ENCODE data around the gene GMDS. TPM values are rescaled to one million over a fixed set of nuclear protein-coding genes. Genes with fewer than 3 reads are reported as not detected.

GMDS gene
- total RNA-seq, 4 donors from 2014 or later = 8.7 to 23.1 (median 18.4) TPM

GRCh38 chr6:1626481-1626880 is 618.9 kb downstream of the GMDS start:
- TF ChIP-seq CTCF (IDR thresholded peaks at IDR 0.05) = no peak
- WGBS, 2 donors = 72% methylated on average over 4 of the region's 4 CpGs
- intact Hi-C loops (cut with DNase I; ENCODE audit: low total_unique reads) = no loop called here
- H3K4me3 ChIP-seq (ENCODE audit: low read depth, poor library complexity, severe bottlenecking) = no peak overlapping the region
- DNase-seq (ENCODE audit: low spot score in 2 of 2) = no peak

GRCh38 chr6:1625794-1626435 is 619.5 kb downstream of the GMDS start:
- TF ChIP-seq POLR2A (IDR thresholded peaks at IDR 0.05) = no peak
- TF ChIP-seq CTCF (IDR thresholded peaks at IDR 0.05) = no peak
- no peak overlapping the region for H3K4me3 ChIP-seq (ENCODE audit: low read depth, poor library complexity, severe bottlenecking)
- intact Hi-C loops (cut with DNase I; ENCODE audit: low total_unique reads) = no loop called here
- DNase-seq (ENCODE audit: low spot score in 2 of 2) = no peak
- 71 to 79% methylated on average over 18 of the region's 18 CpGs for WGBS, 2 donors

GRCh38 chr6:1624851-1625781 is 620.3 kb downstream of the GMDS start:
- intact Hi-C loops (cut with DNase I; ENCODE audit: low total_unique reads) = no loop called here
- peak overlapping the region; percentile 39 for H3K4me3 ChIP-seq (ENCODE audit: low read depth, poor library complexity, severe bottlenecking)
- WGBS, 2 donors = 3 to 5% methylated on average over 40 to 50 of the region's 53 CpGs
- TF ChIP-seq CTCF (IDR thresholded peaks at IDR 0.05) (no peak), POLR2A (IDR thresholded peaks at IDR 0.05) (no peak)
- DNase-seq (ENCODE audit: low spot score in 2 of 2) = peak in 1 of 2 donors; percentile 86

GRCh38 chr6:1624058-1624850 is 621.2 kb downstream of the GMDS start:
- H3K4me3 ChIP-seq (ENCODE audit: low read depth, poor library complexity, severe bottlenecking) = peak overlapping the region; percentile 39
- peak in 1 of 2 donors; percentile 85 for DNase-seq (ENCODE audit: low spot score in 2 of 2)
- TF ChIP-seq POLR2A (IDR thresholded peaks at IDR 0.05) = no peak
- TF ChIP-seq CTCF (IDR thresholded peaks at IDR 0.05) = no peak
- WGBS, 2 donors = 21 to 29% methylated on average over 55 to 63 of the region's 66 CpGs
- intact Hi-C loops (cut with DNase I; ENCODE audit: low total_unique reads) = no loop called here

- intact Hi-C loops (cut with DNase I; ENCODE audit: low total_unique reads) = no loop called here
- no peak overlapping the region for H3K4me3 ChIP-seq (ENCODE audit: low read depth, poor library complexity, severe bottlenecking)
- no peak for TF ChIP-seq CTCF (IDR thresholded peaks at IDR 0.05)
- no peak for TF ChIP-seq POLR2A (IDR thresholded peaks at IDR 0.05)
- WGBS, 2 donors = 83 to 95% methylated on average over 12 of the region's 12 CpGs
- no peak for DNase-seq (ENCODE audit: low spot score in 2 of 2)
Observed at GRCh38 chr6:1623769-1624057, 621.7 kb downstream of the GMDS start.
